Psoas muscle (tissue), 8 donors: ENCODE measurements around the gene TAPBP. TPM values are rescaled to one million over a fixed set of nuclear protein-coding genes. Genes with fewer than 3 reads are reported as not detected.

Source experiments
- ATAC-seq, 4 donors: fragments of 200-7000 bp; cut with Tn5 transposase; one replicate each; pipeline ENCODE4 v1.9.1; 2020; ENCODE audit warnings: moderate library complexity in 3 of 4, mild to moderate bottlenecking in 2 of 4
- DNase-seq, 2 donors: peaks; one replicate each; pipeline ENCODE4 v3.0.0-alpha.2; 2020
- H3K27ac ChIP-seq: fragments of 200-600 bp; one replicate; pipeline ENCODE4 v1.8.0; 2022
- H3K27me3 ChIP-seq, 3 donors: fragments of 200-600 bp in 1 of 3; one replicate each; pipeline versions ENCODE4 v1.6.1 to v1.8.0; 2013 to 2022; ENCODE audit warnings: low read length in 2 of 3, mild to moderate bottlenecking in 2 of 3, moderate library complexity in 1 of 3; ENCODE audit not compliant: insufficient read depth in 3 of 3
- H3K36me3 ChIP-seq, 2 donors: fragments of 200-600 bp in 1 of 2; one replicate each; pipeline versions ENCODE4 v1.6.1 to v1.8.0; 2013 to 2022; ENCODE audit warnings: low read depth in 1 of 2, mild to moderate bottlenecking in 1 of 2, moderate library complexity in 1 of 2; ENCODE audit not compliant: insufficient read depth in 1 of 2
- H3K4me1 ChIP-seq: fragments of 200-600 bp; one replicate; pipeline ENCODE4 v1.8.0; 2022
- H3K4me3 ChIP-seq: fragments of 200-600 bp; one replicate; pipeline ENCODE4 v1.8.0; 2022; ENCODE audit warnings: mild to moderate bottlenecking
- H3K9me3 ChIP-seq: fragments of 200-600 bp; one replicate; pipeline ENCODE4 v1.8.0; 2022
- CTCF ChIP-seq: fragments of 200-600 bp; IDR thresholded peaks from one replicate; pipeline ENCODE4 v1.8.0; 2022; ENCODE audit warnings: antibody characterized with exemption
- WGBS, 3 donors: extraction: QIAGEN DNeasy Blood & Tissue Kit; methylation state at CpG; one replicate each; pipeline versions ENCODE4 v1.1.6 to v1.1.7; 2013; 5-methylcytosine and 5-hydroxymethylcytosine counted together
- intact Hi-C, 2 donors: fragments of 100-400 bp; cut with DNase I; formaldehyde crosslinking; loops; one replicate each; pipeline versions ENCODE4 v1.11.0 to v1.14.2; 2022
- polyA plus RNA-seq, 3 donors: library from polyadenylated mRNA; stranded (reverse); fragments of 200-250 nt; gene quantifications; one replicate each; pipeline ENCODE4 v1.2.3, GENCODE V29; 2013
- total RNA-seq, 4 donors: library from RNA; stranded (reverse); fragmentation: NEBNext Ultra II Directional in 2 of 4; extraction: Animal tissue kit (Norgen Biotek cat#: 25700) in 2 of 4; gene quantifications; one replicate each; pipeline versions ENCODE4 v1.2.1 to v1.2.4, GENCODE V29; 2021 to 2023
- donor health status: healthy with polysubstance abuse.
- donor health status: DM: no; HTN: no; CAD: no; lungs with moderate emphysema.
- donor health status: Bipolar disorder and iron deficiency.
- donor health status: healthy.
- donor health status: DM: yes; HTN: yes; CAD: no.
- donor health status: DM: no; HTN: no; CAD: no.
- donor health status: DM: no; HTN: no; CAD: no.
- donor health status: DM: yes; HTN: yes; CAD: no.

The TAPBP gene
- total and polyA plus RNA-seq, 7 donors, result 7.9 to 37.4 (median 24.4) TPM

GRCh38 chr6:33249732-33250630, 63.9 kb downstream of the TAPBP start:
- Histone ChIP-seq H3K9me3 (no peaks in the 10 kb centered on the region), H3K36me3 (peaks cover 6 to 36% of the 10 kb centered on the region in 2 donors), H3K4me1 (peaks cover 13% of the 10 kb centered on the region), H3K27me3 (no peaks in the 10 kb centered on the region), H3K27ac (peak overlapping the region; percentile 85), H3K4me3 (peak overlapping the region; percentile 74)
- WGBS, 3 donors, result 9 to 11% (median 11%) methylated on average over 15 of the region's 15 CpGs
- no peak for TF ChIP-seq CTCF
- peak in 1 of 2 donors; percentile 63 for DNase-seq
- intact Hi-C loops, result loop anchor here (2.0 to 5.0 kb wide), 4 partner anchors 43 to 235 kb away; partner anchors contain the start of gene RING1 (in 1 of the 2)
- peak in 1 of 4 donors; percentile 1 for ATAC-seq

Other genes with a start within 250 kb of the TAPBP start
- gene HLA-DPA1, start 240.4 kb downstream of the TAPBP start, total RNA-seq, result 10 to 100 TPM; 13.8 to 52.6 (median 20.2) TPM
- 10 to 100 TPM; 10.7 to 12.3 (median 10.9) TPM for gene HLA-DPA1, start 240.4 kb downstream of the TAPBP start, polyA plus RNA-seq
- 10 to 100 TPM; 11.9 to 33.2 (median 18.3) TPM for gene HLA-DPB1, start 238.1 kb downstream of the TAPBP start, total RNA-seq
- gene HLA-DPB1, start 238.1 kb downstream of the TAPBP start, polyA plus RNA-seq, result 10 to 100 TPM; 11.0 to 17.9 (median 11.1) TPM
- gene COL11A2, start 121.6 kb downstream of the TAPBP start, total RNA-seq, result 1 to 10 TPM in 1 of 4 donors, under 1 TPM in 3; 0.27 to 1.3 (median 0.51) TPM
- under 1 TPM; 0.35 to 0.69 (median 0.61) TPM for gene COL11A2, start 121.6 kb downstream of the TAPBP start, polyA plus RNA-seq
- gene RXRB, start 113.4 kb downstream of the TAPBP start, total RNA-seq, result 10 to 100 TPM; 31.3 to 43.7 (median 36.0) TPM
- gene RXRB, start 113.4 kb downstream of the TAPBP start, polyA plus RNA-seq, result 10 to 100 TPM; 19.2 to 45.9 (median 29.3) TPM
- gene SLC39A7, start 113.2 kb downstream of the TAPBP start, total RNA-seq, result 10 to 100 TPM; 17.6 to 41.4 (median 28.4) TPM
- gene SLC39A7, start 113.2 kb downstream of the TAPBP start, polyA plus RNA-seq, result 100 to 1,000 TPM in 1 of 3 donors, 10 to 100 TPM in 2; 44.8 to 126 (median 53.5) TPM
- gene HSD17B8, start 109.4 kb downstream of the TAPBP start, total RNA-seq, result 10 to 100 TPM in 3 of 4 donors, 1 to 10 TPM in 1; 5.3 to 18.9 (median 11.9) TPM
- gene HSD17B8, start 109.4 kb downstream of the TAPBP start, polyA plus RNA-seq, result 10 to 100 TPM in 2 of 3 donors, 1 to 10 TPM in 1; 9.6 to 12.3 (median 10.2) TPM
- 10 to 100 TPM; 27.9 to 31.6 (median 29.1) TPM for gene RING1, start 105.6 kb downstream of the TAPBP start, total RNA-seq
- gene RING1, start 105.6 kb downstream of the TAPBP start, polyA plus RNA-seq, result 10 to 100 TPM; 29.9 to 39.4 (median 34.6) TPM
- gene VPS52, start 42.2 kb downstream of the TAPBP start, total RNA-seq, result 10 to 100 TPM; 35.7 to 52.5 (median 46.8) TPM
- gene VPS52, start 42.2 kb downstream of the TAPBP start, polyA plus RNA-seq, result 10 to 100 TPM; 29.3 to 31.6 (median 30.2) TPM
- gene RPS18, start 42.0 kb downstream of the TAPBP start, total RNA-seq, result 1,000 to 10,000 TPM; 1,108 to 1,410 (median 1,267) TPM
- gene RPS18, start 42.0 kb downstream of the TAPBP start, polyA plus RNA-seq, result 1,000 to 10,000 TPM; 1,958 to 4,446 (median 3,068) TPM
- 1 to 10 TPM; 1.3 to 3.6 (median 1.7) TPM for gene B3GALT4, start 37.0 kb downstream of the TAPBP start, total RNA-seq
- gene B3GALT4, start 37.0 kb downstream of the TAPBP start, polyA plus RNA-seq, result 1 to 10 TPM; 1.7 to 3.0 (median 1.8) TPM
- gene WDR46, start 24.8 kb downstream of the TAPBP start, total RNA-seq, result 10 to 100 TPM; 22.4 to 46.0 (median 34.7) TPM
- 10 to 100 TPM; 33.3 to 65.0 (median 44.4) TPM for gene WDR46, start 24.8 kb downstream of the TAPBP start, polyA plus RNA-seq
- 10 to 100 TPM; 57.2 to 87.6 (median 75.7) TPM for gene PFDN6, start 24.5 kb downstream of the TAPBP start, total RNA-seq
- 100 to 1,000 TPM; 223 to 296 (median 248) TPM for gene PFDN6, start 24.5 kb downstream of the TAPBP start, polyA plus RNA-seq
- 10 to 100 TPM; 44.5 to 58.3 (median 54.9) TPM for gene RGL2, start 15.1 kb downstream of the TAPBP start, total RNA-seq
- 10 to 100 TPM; 30.5 to 66.1 (median 51.9) TPM for gene RGL2, start 15.1 kb downstream of the TAPBP start, polyA plus RNA-seq
- gene ZBTB22, start 3.7 kb upstream of the TAPBP start, total RNA-seq, result 10 to 100 TPM in 2 of 4 donors, 1 to 10 TPM in 2; 7.4 to 19.7 (median 10.1) TPM
- gene ZBTB22, start 3.7 kb upstream of the TAPBP start, polyA plus RNA-seq, result 1 to 10 TPM; 4.7 to 8.4 (median 5.7) TPM
- 10 to 100 TPM; 22.2 to 36.4 (median 34.2) TPM for gene DAXX, start 8.9 kb upstream of the TAPBP start, total RNA-seq
- gene DAXX, start 8.9 kb upstream of the TAPBP start, polyA plus RNA-seq, result 10 to 100 TPM; 39.3 to 76.8 (median 59.7) TPM
- under 1 TPM in 3 of 4 donors, not detected in 1; 0.17 to 0.27 (median 0.25) TPM for gene KIFC1, start 77.7 kb upstream of the TAPBP start, total RNA-seq
- 1 to 10 TPM in 1 of 3 donors, under 1 TPM in 2; 0.15 to 1.0 (median 0.19) TPM for gene KIFC1, start 77.7 kb upstream of the TAPBP start, polyA plus RNA-seq
- gene PHF1, start 96.9 kb upstream of the TAPBP start, total RNA-seq, result 10 to 100 TPM; 40.5 to 57.5 (median 50.5) TPM
- gene PHF1, start 96.9 kb upstream of the TAPBP start, polyA plus RNA-seq, result 10 to 100 TPM; 65.6 to 84.8 (median 78.3) TPM
- 100 to 1,000 TPM in 2 of 4 donors, 10 to 100 TPM in 2; 75.4 to 121 (median 95.6) TPM for gene CUTA, start 104.0 kb upstream of the TAPBP start, total RNA-seq
- gene CUTA, start 104.0 kb upstream of the TAPBP start, polyA plus RNA-seq, result 100 to 1,000 TPM in 2 of 3 donors, 10 to 100 TPM in 1; 99.9 to 126 (median 125) TPM
- 1 to 10 TPM; 1.9 to 4.3 (median 2.2) TPM for gene SYNGAP1, start 106.0 kb upstream of the TAPBP start, total RNA-seq
- 1 to 10 TPM in 2 of 3 donors, under 1 TPM in 1; 0.70 to 2.2 (median 1.5) TPM for gene SYNGAP1, start 106.0 kb upstream of the TAPBP start, polyA plus RNA-seq
- gene ZBTB9, start 140.5 kb upstream of the TAPBP start, total RNA-seq, result 1 to 10 TPM; 2.4 to 4.9 (median 3.9) TPM
- 1 to 10 TPM; 1.9 to 5.2 (median 3.7) TPM for gene ZBTB9, start 140.5 kb upstream of the TAPBP start, polyA plus RNA-seq